Measurements from ENCODE around the gene SERGEF. TPM values are rescaled to one million over a fixed set of nuclear protein-coding genes. Genes with fewer than 3 reads are reported as not detected.

The SERGEF gene
- total and polyA plus RNA-seq, 12 donors, result 14.8 to 105 (median 19.9) TPM

DNA sequence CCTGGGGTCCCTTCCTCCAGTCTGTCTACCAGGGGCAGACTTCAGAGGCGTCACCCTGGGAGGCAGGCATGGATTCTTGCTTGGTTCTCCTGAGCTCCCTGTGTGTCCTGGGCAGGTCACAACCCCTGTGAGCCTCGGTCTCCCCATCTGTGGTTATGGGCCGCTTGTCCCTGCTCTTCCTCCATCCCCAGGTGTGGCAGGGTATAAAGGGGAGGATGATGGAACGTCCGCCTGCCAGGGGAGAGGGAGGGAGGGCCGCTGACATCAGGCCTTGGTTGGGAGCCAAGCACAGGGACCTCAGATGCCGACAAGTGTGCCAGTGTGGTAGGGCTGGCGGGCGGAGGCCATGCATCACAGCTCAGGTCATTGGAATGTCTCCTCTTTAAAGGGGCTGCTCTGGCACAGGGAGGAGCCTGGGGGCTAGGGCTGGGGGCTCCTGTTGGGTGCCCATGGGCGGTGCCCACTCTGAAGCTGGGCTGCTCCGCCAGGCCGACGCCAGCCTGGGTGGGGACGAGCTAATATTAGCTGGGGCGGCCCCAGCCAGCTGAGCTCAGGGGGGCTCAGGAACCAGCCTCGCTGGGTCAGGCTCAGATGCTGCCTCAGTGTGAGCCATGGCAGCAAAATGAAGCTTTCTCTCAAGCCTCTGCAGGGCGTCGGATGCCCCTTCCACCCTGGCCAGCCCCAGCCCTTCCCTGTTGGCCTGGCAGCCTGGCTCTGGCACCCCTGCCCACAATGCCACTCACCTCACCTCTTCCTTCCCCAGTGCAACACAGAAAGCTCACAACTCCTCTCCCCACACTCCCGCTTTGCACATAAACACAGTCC lies 265.5 kb downstream of the SERGEF start:
- H3K4me3 ChIP-seq, result no peak overlapping the region
- H3K27me3 ChIP-seq, result peaks cover 0 to 7% (median 0%) of the 10 kb centered on the region in 7 donors
- H3K27ac ChIP-seq, result no peak overlapping the region
- no peak for ATAC-seq
- 66 to 77% methylated on average over 19 of the region's 19 CpGs for WGBS, 2 donors
- H3K36me3 ChIP-seq, result no peaks in the 10 kb centered on the region
- TF ChIP-seq, protein P1, sequence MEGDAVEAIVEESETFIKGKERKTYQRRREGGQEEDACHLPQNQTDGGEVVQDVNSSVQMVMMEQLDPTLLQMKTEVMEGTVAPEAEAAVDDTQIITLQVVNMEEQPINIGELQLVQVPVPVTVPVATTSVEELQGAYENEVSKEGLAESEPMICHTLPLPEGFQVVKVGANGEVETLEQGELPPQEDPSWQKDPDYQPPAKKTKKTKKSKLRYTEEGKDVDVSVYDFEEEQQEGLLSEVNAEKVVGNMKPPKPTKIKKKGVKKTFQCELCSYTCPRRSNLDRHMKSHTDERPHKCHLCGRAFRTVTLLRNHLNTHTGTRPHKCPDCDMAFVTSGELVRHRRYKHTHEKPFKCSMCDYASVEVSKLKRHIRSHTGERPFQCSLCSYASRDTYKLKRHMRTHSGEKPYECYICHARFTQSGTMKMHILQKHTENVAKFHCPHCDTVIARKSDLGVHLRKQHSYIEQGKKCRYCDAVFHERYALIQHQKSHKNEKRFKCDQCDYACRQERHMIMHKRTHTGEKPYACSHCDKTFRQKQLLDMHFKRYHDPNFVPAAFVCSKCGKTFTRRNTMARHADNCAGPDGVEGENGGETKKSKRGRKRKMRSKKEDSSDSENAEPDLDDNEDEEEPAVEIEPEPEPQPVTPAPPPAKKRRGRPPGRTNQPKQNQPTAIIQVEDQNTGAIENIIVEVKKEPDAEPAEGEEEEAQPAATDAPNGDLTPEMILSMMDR (IDR thresholded peaks at IDR 0.05), result no peak
- intact Hi-C loops (cut with DNase I), result no loop called here
- H3K9me3 ChIP-seq, result no peaks in the 10 kb centered on the region
- DNase-seq, result no peak
- peaks cover 0 to 9% (median 0%) of the 10 kb centered on the region in 9 donors for H3K4me1 ChIP-seq

DNA sequence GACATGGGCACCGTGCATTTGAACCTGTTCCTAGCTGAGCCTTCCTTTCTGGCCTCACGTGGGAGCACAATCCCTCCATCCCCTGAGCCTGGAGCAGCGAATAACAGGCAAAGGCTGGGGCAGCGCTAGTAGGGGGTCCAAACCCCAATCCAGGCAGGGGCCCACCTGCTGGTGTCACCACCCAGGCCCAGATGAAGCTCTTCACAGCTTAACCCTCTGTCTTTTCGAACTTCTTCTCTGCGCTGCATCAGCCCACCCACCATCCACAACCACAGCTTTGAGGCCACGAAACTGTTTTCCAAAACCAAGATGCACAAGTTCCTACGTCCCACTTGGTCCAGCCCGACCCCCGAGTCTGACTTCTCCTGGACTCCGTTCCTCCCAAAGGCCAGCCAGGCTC lies 266.8 kb downstream of the SERGEF start:
- Histone ChIP-seq H3K9me3 (no peaks in the 10 kb centered on the region), H3K36me3 (no peaks in the 10 kb centered on the region), H3K27me3 (peaks cover 0 to 13% (median 0%) of the 10 kb centered on the region in 7 donors), H3K4me3 (no peak overlapping the region), H3K27ac (no peak overlapping the region), H3K4me1 (peaks cover 0 to 9% (median 0%) of the 10 kb centered on the region in 9 donors)
- TF ChIP-seq, protein P1 (IDR thresholded peaks at IDR 0.05), result no peak
- DNase-seq, result no peak
- WGBS, 2 donors, result 76 to 79% methylated on average over 11 of the region's 11 CpGs
- no peak for ATAC-seq
- intact Hi-C loops (cut with DNase I), result no loop called here

DNA sequence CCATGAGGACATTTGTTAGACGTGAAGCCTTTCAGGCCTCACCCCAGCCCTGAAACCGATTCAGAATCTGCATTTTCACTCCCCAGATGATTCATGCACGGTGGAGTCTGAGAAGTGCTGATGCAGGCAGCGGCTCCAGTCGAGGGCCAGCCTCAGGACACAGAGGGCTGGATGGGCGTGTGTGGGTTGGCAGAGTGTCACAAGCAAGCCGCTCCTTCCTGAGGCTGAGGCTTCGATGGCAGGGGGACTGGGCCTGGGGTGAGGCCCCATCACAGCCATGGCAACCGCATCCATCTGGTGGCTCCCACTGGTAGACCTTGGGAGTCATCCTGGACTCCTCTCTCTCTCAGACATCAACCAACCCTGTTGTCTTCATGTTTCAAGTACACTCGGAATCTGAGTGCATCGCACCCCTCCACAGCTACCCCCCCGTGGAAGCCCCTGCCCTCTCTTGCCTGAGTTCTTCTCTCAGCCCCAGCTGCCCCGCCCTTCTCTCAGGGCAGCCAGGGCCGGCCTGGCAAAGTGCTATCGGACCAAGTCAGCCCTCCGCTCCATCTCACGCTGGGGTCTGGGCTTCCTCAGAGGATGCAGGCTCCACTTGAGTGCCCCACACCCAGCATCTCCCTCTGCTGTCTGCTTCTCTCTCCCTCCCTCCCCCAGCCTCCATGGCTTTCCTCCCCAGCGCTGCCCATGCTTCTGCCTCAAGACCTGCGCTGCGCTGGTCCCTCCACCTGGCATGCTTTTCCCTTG lies 267.6 kb downstream of the SERGEF start:
- peaks cover 0 to 5% (median 0%) of the 10 kb centered on the region in 9 donors for H3K4me1 ChIP-seq
- no peaks in the 10 kb centered on the region for H3K36me3 ChIP-seq
- H3K27me3 ChIP-seq, result peaks cover 0 to 18% (median 7%) of the 10 kb centered on the region in 7 donors
- TF ChIP-seq, protein P1 (IDR thresholded peaks at IDR 0.05), result no peak
- WGBS, 2 donors, result 83 to 85% methylated on average over 20 of the region's 20 CpGs
- ATAC-seq (no peak), DNase-seq (no peak)
- no peaks in the 10 kb centered on the region for H3K9me3 ChIP-seq
- H3K27ac ChIP-seq, result no peak overlapping the region
- H3K4me3 ChIP-seq, result no peak overlapping the region
- intact Hi-C loops (cut with DNase I), result no loop called here

GRCh38 chr11:17744151-17744940 lies 268.5 kb downstream of the SERGEF start:
- H3K36me3 ChIP-seq, result no peaks in the 10 kb centered on the region
- no peak for ATAC-seq
- peaks cover 0 to 26% (median 14%) of the 10 kb centered on the region in 7 donors for H3K27me3 ChIP-seq
- intact Hi-C loops (cut with DNase I), result no loop called here
- no peak overlapping the region for H3K27ac ChIP-seq
- H3K4me3 ChIP-seq, result no peak overlapping the region
- TF ChIP-seq, protein P1 (IDR thresholded peaks at IDR 0.05), result no peak
- H3K4me1 ChIP-seq, result no peaks in the 10 kb centered on the region
- 76 to 77% methylated on average over 10 of the region's 10 CpGs for WGBS, 2 donors
- H3K9me3 ChIP-seq, result no peaks in the 10 kb centered on the region
- DNase-seq, result no peak

All from heart right ventricle (tissue), 16 donors.